Fibroblast of skin of left quadriceps (primary cell): ENCODE measurements around the gene ALPI.

Experiments
- DNase-seq, 2 experiments: peaks; one replicate each; pipeline ENCODE4 v3.0.0-alpha.2; 2013; ENCODE audit warnings: low read depth in 2 of 2

The ALPI gene

DNA sequence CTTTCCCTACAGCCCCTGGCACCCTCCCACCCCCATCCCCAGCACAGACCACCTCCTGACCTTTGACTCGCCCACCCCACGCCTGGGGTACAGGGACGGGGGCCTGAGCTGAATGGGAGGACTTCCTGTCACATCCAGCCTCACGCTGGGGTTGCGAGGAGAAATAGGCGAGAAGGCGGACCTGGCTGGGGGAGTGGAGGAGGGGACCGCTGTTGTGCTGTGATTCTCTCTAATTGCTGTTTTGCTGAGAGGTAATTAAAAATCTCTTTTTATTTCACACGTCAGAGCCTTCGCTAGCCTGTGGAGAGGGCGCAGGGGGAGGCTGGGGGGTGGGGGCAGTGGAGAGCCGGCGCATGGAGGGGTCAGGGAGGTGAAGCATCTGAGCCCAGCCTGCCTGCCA lies 41.4 kb downstream of the ALPI start:
- no peak for DNase-seq

- DNase-seq, result no peak
These were observed 42.5 kb downstream of the ALPI start for GRCh38 chr2:232498452-232498851.

DNA sequence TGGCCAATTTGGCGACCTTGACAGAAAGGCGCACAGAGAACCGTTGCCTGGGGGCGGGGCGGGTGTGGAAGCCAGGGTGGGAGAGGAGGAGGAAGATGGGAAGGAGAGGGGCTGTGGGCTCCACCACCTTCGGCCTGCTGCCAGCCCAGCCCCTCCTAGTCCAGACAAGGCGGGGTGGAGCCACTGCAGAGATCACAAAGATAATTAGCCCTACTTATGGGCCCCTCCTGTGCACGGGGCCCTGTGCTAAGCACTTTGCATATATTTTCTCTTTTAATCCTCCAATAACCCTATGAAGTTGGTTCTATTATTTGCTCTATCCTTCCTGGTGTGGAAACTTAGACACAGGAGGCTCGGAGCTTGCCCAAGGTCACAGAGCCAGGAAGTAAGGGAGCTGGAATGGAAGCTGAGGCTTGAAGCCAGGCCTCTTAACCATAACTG lies 45.4 kb downstream of the ALPI start:
- DNase-seq, result no peak

GRCh38 chr2:232501794-232502390 lies 45.9 kb downstream of the ALPI start:
- no peak for DNase-seq

- DNase-seq, result no peak
These were observed 46.6 kb downstream of the ALPI start for GRCh38 chr2:232502511-232502910.

GRCh38 chr2:232502911-232503808 lies 47.2 kb downstream of the ALPI start:
- no peak for DNase-seq

DNA sequence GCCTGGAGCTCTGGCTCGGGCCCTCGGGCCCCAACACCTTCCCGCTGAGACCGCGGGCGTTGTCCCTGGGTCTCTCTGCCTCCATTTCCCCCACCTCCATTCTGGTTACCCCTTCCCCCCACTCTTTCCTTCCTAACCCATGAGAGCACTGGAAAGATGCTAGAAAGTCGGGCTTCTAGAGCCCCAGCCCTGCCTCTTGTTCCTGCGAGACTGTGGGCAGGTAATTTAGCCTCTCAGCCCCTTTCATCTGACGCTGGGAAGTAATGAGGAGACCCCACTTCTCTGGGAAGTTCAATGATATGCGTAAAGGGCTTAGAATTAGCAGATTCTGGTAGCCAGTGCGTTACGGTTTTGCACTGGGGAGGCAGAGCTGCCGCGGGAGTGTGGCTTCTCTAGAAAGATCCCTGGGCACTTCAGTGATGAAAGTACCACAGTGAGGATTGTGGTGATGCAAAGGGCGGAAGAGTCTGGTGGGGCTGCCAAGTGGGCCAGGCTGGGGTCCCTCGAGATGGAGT lies 47.9 kb downstream of the ALPI start:
- DNase-seq, result no peak

DNA sequence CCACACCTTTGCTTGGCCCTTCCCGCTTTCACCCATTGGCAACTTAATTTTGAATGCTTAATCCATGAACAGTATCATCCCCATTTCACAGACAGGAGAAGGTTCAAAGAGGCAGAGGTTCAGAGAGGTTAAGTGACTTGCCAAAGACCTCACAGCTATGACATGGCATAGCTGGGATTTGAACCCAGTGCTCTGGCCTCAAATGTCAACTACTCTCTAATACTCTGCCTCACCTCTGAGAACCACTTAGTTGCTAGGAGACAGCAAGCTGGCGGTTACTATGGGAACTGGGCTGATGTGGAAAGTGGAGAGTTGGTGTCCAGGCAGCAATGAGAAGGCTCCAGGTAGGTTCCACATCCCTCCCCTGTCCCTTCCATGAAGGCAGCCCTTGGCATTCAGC lies 48.5 kb downstream of the ALPI start:
- DNase-seq, result no peak

GRCh38 chr2:232505856-232506255 lies 49.9 kb downstream of the ALPI start:
- DNase-seq, result no peak

DNA sequence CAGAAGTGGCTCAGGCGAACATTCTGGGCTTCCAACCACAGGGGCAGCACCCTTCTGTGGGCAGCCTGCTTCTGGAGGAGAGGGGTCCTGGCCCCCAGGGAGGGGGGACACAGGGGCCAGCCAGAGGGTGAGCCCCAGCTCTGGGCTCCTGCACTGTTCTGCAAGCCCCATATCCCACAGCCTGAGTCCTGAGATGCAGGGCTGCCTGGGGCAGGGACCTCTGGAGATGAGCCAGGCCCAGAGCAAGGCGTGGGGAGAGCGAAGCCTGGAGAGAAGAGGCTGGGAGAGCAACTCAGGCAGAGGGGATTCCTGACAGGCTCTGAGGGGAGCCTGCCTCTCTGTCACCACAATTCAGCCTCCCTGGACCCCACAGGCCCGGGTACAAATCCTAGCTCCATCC lies 50.8 kb downstream of the ALPI start:
- no peak for DNase-seq

DNA sequence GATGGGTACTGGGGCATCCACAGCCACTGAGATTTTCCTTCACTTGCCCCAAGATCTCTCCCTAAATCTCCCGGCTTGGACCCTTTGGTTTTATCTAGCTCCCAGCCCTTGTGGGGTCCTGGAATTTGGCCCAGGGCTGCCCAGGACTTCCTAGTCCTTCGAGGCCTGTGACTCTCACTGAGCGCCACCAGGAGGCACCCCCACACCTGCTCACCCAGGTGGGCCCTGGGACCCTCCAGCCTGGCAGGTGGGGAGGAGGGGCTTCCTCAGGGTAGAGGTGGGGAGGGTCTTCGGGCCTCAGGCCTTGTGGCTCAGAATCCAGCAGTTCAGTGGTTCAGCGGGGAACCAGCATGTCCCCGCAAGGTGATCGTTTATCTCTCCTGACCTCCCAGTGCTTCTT lies 52.3 kb downstream of the ALPI start:
- DNase-seq, result no peak
